ENCODE data around the gene ATG10.

DNA sequence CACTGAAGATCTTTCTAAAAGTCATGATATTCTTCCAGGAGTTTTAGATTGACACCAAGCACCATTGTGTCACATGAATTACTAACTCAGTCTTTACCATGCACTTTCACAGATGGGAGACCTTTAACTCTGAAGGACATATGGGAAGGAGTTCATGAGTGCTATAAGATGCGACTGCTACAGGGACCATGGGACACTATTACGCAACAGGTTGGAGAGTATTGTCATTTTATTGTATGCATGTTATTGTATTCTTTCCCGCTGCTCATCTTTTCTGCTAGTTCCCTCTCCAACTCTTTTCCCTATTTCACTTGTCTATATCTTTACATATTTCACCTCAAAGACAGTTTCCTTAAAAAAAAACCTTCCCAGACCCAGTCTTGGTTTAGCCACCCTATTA lies 206.6 kb downstream of the ATG10 start:
- TF ChIP-seq, protein P1, sequence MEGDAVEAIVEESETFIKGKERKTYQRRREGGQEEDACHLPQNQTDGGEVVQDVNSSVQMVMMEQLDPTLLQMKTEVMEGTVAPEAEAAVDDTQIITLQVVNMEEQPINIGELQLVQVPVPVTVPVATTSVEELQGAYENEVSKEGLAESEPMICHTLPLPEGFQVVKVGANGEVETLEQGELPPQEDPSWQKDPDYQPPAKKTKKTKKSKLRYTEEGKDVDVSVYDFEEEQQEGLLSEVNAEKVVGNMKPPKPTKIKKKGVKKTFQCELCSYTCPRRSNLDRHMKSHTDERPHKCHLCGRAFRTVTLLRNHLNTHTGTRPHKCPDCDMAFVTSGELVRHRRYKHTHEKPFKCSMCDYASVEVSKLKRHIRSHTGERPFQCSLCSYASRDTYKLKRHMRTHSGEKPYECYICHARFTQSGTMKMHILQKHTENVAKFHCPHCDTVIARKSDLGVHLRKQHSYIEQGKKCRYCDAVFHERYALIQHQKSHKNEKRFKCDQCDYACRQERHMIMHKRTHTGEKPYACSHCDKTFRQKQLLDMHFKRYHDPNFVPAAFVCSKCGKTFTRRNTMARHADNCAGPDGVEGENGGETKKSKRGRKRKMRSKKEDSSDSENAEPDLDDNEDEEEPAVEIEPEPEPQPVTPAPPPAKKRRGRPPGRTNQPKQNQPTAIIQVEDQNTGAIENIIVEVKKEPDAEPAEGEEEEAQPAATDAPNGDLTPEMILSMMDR (IDR thresholded peaks at IDR 0.05): no peak
- TF ChIP-seq POLR2A (IDR thresholded peaks at IDR 0.05) (no peak), POLR2AphosphoS5 (IDR thresholded peaks at IDR 0.05) (no peak)

Data from transverse colon (tissue), 4 donors.